PFSK-1 (cell line): ENCODE measurements around the gene SF3B5.

Source experiments
- REST ChIP-seq, 2 experiments: IDR thresholded peaks; 2 replicates each; pipeline versions ENCODE4 v1.6.1 to v1.8.0; 2011 to 2012; ENCODE audit warnings: low read depth in 2 of 2, low read length in 2 of 2, control low read depth in 1 of 2, inconsistent platforms in 1 of 2, mild to moderate bottlenecking in 1 of 2, moderate library complexity in 1 of 2; ENCODE audit not compliant: insufficient read depth in 1 of 2
- TAF1 ChIP-seq: IDR thresholded peaks from 2 replicates; pipeline ENCODE4 v1.6.1; 2012; ENCODE audit warnings: low read length, control low read depth, borderline replicate concordance; ENCODE audit not compliant: insufficient read depth

- TF ChIP-seq REST (IDR thresholded peaks at IDR 0.05; ENCODE audit: insufficient read depth in 1 of 2, low read depth in 2 of 2, low read length in 2 of 2), result no peak
- no peak for TF ChIP-seq TAF1
Measured at GRCh38 chr6:144103026-144103563, 7.7 kb upstream of the SF3B5 start.
